Medulla oblongata (tissue), 1 donor: ENCODE measurements around the gene PTRHD1.
A peak's percentile ranks its signal among the peaks of the same experiment; 100 is the strongest.
"Not testable (repeated sequence)": the region's sequence is repeated elsewhere in the genome, so short reads cannot be mapped to it uniquely, and the experiment has no call there.

Experiments used
- DNase-seq: peaks from one replicate; pipeline ENCODE4 v3.0.0-alpha.2; 2015; ENCODE audit errors: extremely low spot score

The PTRHD1 gene, protein sequence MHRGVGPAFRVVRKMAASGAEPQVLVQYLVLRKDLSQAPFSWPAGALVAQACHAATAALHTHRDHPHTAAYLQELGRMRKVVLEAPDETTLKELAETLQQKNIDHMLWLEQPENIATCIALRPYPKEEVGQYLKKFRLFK

DNA sequence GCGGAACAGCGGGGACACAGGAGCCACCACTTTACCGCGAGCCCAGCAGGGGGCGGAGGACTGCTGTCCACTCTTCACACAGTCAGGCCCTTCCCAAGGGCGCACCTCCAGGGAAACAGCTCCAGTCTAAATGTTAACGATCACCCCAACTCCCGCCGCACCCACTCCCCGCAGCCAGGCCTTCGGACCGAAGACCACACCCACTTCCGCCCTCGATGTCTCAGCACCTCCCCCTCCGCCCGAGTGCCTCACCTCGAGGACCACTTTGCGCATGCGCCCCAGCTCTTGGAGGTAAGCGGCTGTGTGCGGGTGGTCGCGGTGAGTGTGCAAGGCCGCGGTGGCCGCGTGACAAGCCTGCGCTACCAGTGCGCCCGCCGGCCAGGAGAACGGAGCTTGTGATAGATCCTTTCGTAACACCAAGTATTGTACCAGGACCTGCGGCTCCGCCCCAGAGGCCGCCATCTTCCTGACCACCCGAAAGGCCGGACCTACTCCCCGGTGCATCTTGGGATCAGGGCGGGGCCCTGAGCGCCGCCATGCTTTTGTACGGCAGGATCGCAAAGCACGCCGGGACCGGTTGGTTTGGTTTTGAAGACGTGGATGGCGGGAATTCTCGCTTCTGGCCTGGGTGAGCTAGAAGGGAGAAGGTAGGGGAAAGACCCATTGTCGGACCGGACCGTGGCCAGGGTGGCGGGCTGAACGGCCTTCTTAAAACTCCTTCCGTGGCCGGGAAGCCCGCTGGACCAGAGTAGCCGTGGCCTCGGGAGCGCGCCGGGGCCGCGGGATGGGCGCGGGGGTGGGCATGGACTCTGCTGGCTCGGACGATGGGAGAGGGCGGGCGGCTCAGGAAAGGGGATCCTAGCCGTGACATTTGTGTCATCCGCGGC, at the start of gene PTRHD1, which contains the start of gene CENPO:
TSS of gene PTRHD1 (minus strand) at position 518 of the 887 bp plus-strand sequence. CDS start at position 504, 14 bp downstream.
TSS of gene CENPO (plus strand) at position 552 of the 887 bp plus-strand sequence. CDS start 495 bp downstream, outside the sequence.
- DNase-seq: peak; percentile 97

DNA sequence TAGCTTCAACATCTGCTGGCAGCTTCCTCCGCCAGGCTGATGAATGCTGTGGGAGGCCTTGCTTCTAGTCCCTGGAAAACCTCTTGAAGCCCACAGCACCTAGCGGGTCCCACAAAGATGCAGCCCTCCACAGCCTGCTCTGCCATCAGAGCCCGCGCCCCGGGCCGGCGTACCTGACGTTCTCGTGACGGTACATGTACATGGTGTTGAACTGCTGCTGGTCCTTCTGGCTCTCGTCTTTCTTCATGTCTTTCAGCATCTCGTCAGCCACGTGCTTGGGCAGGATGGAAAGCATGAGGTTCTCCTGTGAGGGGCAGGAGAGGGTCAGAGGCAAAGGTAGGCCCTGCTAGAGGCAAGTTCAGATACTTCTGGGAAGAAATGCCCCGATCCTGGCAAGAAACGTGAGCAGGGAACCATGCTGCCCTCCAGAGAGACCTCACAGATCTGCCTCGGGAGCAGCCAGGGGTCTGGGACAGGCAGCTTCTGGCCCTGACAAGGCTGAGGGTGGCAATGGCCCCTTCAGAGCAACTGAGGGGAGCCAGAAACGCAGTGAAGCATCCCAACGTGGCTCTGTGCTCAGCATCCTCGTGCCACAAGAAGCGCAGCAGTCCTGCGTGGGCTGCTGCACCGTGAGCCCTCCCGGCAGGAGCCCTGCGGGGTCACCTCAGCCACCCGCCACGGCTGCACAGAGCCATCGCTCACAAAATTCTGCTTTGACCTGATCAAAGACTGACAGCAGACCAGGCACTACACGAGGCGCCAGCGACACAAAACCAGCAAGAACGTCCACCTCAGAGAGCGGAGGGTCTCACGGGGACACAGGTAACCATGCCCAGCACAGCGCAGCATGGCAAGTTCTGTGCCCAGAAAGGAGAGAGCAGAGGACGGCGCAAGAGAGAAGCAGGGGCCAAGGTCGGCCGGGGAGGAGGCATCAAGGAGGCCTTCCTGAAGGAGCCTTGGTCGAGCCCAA, 49.2 kb upstream of the PTRHD1 start:
- DNase-seq: no peak

DNA sequence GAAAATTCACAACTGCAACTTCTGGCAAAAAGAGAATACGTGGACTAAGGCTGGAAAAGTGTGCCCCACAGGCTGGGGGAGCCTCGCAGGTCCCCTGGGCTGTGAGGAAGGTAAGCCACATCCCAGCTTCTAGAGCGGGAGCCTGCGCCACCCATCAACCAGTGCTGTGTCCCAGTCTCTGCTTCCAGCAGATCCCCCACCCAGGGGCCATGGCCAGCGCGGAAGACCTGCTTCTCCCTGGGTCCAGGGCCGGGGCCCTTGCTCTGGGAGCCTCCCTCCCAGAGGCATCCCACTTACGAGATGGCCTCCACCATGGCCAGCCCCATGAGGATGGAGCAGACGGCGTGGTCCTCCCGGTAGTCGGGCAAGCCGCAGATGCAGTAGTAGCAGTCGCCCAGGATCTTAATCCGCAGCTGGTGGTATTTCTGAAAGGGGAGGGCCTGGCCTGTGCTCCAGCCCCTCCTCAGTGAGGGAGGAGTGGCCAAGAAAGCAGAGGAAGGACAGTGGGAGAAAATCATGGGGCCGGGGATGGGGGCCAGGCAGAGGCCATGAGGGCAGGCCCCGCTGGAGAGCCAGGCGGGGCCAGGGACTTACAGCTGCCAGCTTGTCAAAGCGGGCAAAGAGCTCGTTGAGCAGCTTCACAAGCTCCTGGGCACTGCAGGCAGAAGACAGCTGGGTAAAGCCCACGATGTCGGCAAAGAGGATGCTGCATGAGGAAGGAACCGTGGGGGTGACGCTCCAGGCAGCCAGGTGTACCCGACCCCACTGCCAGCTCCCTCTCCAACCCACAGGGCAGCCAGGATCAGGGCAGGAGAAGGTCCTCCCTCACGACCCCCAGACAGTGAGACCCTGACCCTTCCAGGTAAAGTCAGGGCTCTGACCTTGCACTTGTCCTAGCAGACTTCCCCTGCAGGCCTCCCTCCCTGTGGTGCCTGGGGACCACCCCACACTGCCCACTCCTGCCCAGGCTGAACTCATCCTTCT, 48.1 kb upstream of the PTRHD1 start:
- no peak for DNase-seq

DNA sequence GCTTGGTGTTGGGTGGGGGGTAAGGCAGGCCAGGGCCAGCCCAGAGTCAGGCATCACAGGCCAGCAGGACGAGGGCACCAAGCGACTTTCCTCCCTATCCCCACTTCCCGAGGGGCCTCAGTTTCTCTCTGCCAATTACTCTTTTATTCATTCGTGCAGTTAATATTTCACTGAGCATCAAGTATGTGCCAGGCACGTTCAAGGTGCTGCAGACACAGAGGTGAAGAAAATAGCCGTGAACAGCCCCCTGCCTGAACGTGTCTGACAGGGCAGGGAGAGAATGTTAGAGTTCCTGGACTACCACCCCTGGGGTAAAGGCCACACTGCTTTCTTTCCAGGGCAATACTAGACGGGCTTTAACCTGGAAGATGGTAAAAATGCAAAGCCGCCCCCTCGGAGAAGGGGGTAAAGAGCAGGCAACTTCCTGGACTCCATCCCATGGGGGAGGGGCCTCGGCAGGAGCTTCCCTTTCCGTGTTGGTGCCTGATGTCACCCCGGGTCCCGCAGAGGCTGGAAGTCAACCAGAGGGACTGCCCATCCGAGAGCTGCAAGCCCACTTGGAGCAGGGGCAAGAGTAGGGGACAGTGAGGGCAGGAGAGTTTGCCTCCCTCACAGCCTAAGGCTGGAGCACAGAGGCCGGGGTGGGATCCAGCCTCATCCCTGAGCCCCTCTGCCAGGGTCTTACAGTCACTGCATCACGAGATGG, 47.1 kb upstream of the PTRHD1 start:
- DNase-seq: no peak

DNA sequence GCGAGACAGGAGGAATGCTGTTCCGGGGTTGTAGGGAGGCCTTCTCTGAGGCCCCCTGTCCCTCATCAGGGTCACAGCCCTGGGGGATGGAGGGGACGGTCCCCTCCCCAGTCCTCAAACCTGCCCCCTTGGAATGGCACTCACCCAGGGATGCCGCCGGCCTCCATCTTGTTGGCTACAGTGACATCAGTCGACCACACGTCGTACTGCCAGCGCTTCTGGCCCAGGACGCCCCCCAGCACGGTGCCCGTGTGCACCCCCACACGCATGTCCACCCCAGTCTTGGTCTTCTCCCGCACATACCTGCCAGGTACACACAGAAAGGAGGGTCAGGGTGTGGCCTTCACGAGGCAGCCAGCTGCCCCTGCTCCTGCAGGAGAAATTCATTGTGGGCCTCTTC, 46.5 kb upstream of the PTRHD1 start:
- DNase-seq: no peak

DNA sequence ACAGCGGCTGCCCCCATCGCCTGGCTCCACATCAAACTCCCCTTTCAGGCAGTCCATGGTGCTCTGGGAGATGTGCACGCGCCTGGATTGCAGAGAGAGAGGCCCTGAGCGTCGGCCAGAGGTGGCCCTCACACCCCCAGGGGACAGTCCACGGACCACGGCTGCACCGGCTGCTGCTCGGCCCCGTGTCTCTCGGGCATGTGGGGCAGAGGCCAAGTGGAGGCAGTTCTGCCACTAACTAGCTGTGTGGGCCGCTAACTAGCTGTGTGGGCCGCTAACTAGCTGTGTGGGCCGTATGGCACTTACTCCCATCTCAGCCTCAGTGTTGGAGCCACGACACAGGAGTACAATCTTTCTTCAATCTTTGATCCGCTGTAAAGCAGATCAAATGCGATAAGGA, 45.4 kb upstream of the PTRHD1 start:
- DNase-seq: no peak

DNA sequence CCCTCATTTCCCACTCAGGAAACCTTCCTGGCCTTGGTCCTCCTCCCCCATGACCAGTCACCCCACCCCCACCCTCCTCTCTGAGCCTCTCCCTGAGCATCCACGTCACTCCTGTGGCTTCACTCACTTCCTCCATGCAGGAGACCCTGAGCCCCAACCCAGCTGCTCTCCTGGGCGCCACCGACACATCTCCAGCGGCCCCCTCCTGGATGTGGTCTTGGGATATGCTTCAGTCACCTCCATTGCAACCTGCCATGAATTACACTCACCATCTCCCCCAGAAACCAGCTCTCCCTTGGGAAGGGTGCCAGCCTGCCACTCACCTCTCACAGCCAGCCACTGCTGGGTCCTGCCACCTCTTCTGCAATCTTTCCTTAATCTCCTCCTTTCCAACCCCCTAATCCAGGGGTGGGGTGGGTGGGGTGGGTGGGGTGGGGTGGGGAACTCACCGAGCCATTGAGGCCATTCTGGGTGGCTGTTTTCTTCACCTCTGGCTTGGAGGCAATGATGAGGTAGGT, 44.9 kb upstream of the PTRHD1 start:
- DNase-seq: no peak

DNA sequence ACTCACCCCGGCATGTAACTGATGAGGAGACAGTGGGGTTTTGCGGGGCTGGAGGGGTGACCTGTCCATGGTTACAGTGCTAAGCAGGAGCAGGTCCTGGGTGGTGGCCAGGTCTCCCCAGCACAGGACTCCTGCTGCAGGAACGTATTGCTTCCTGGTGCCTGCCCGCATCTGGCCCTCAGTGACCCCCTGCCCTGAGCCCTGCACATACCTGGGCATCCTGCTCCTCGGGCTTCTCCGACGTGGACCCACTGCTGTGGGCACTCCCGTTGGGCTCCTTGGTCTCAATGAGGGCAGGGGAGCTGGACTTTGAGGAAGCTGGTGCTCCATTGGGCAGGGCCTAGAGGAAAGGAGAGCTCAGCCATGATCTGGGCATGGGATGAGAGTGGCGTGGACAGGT, 43.5 kb upstream of the PTRHD1 start:
- no peak for DNase-seq

DNA sequence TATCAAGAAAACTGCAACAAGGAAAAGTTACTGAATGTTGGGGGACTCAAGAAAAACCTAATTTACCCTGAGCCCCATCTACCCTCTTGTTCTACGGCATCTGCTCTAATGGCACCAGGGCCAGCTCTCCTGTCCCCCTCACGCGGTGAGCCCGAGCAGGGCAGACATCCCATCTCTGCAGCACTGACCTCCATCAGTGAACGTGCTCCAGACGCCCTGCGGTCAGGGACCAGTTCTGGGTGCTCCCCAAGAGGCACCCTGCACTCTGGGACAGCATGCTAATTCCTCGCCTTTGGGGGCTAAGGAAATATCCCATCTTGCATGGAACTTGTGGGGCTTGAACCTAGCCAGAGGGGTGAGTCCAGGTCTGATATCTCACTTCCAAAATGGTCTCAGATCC, 43.0 kb upstream of the PTRHD1 start:
- DNase-seq: no peak

DNA sequence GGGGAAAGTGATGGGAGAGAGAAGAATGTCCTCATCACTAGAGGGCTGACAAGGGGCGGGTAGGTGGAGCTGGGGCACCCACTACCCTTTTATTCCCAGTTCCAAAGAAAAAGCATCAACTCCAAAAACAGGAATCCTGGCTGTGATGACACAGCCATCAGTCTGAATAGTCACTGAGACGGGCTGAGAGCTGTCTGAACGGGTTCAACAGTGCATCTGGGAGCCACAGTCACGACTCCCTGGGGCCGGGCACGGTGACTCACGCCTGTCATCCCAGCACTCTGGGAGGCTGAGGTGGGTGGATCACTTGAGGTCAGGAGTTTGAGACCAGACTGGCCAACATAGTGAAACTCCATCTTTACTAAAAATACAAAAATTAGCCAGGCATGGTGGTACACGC, 42.2 kb upstream of the PTRHD1 start:
- not testable (repeated sequence) for DNase-seq

DNA sequence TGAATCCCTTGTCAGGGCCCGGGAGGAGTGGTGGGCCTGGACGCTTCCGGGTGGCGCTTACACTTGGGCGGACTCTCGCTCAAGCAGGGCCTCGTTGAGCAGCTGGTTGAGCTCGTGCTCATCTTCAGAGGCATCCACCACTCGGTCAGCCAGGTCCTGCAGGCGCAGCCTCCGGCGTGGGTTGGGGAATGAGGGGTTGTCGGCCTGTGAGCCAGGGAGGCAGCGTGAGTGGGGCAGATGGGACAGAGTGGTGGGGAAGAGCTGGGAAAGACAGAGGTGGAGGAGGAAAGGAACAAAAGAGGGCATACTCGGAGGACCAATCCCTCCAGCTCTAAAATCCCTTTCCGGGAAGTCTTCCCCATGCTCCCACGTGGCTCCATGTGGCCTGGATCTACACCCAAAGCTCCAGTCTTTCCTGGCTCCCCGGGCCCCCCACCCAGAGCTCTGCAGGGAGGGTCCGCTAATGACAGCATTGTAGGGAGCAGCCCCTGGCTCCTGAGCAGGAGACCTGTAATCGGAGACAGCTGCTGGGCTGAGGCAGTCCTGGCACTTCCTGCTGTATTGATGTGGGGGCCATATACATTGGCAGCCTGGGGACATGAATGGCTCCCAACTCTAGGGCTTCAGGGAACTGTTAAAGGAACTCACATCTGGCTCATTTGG, 41.7 kb upstream of the PTRHD1 start:
- DNase-seq: no peak

DNA sequence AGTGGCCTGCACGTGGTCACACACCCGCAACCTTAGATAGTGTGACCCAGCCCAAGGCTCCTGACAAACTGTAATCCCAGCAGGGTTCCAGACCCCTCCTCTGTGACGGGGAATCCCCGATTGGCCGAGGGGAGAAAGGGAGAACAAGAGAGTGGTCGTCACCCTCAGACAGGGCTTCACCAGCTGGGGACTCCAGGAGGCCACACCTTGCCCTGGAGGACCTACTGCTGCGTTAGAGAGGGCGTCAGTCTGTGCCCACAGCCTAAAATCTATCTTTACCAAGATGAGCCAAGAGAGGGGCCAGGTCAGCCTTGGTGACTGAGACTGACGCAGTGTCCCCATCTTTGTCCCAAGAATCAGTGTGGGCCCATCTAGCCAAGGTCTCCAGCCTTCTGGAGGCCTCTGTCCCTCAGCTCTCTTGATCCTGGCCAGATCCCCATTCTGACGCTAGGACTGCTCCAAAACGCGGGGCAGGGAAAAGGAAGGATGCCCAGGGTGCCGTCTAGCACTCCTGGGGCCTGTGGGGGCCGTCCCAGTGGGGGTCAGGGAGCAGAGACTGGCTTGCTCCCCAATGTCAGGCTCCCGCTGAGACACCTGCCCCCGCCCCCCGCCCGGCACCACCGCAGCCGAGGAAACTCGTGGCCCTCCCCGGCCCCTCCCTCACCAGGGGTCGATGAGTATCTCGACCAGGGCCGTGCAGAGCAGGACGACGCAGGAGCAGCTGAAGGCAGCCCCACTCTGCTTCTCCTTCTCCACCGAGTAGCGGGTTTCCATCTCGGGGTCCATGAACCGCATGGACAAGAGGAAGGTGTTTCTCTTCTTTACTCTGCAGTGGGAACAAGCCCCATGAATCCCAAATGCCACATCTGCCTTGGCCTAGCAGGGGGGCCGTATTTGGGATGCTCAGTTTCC, 40.9 kb upstream of the PTRHD1 start:
- DNase-seq: no peak

DNA sequence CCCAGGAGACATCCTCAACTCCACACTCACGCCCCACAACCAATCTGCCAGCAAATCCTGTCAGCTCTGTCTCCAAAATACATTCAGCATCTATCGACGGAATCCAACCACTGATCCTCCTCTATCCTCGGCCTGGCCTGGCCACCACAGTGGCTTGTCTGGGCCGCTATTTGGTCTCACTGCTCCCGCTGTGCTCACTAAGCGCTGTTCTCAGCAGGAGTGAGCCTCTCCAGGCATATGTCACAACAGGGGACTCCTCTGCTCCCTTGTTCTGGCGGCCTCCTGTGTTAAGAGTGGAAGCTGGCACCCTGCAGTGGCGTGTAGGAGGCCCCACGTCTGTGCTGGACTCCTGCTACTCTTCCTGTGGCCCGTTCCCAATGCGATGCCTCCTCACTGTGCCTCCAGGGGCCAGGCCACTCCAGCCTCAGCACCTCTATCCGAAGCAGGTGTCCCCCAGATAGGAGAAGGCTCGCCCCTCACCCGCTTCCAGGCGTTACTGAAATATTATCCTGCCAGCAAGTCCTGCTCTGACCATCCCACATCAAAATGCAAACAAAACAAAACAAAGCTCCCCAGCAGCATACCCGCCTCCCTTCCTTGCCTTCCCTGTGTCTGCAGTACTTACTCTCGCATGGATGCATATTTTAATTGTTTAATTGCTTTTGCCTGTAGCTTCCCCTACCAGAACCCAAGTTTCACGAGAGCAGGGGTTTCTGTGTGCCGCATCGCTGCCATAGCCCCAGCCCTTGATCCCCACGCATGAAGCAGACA, 39.9 kb upstream of the PTRHD1 start:
- DNase-seq: no peak

DNA sequence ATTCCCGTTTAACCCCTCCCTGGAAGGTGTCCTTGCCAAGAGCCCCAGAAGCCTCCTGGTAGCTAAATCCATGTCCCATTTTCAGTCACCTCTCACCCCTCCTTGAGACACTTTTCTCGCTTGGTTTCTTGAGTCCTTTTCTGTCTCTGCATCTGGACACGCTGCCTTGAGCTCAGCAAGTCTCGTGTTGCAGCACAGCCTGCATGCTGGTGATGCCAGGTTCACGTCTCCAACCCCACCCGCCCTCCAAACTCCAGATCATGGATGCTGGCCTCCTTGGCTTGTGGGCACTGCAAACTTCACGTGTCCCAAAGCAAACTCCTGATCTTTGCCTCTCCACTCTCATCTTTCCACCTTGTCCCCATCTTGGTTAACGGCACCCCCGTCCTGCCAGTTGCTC, 39.3 kb upstream of the PTRHD1 start:
- no peak for DNase-seq

DNA sequence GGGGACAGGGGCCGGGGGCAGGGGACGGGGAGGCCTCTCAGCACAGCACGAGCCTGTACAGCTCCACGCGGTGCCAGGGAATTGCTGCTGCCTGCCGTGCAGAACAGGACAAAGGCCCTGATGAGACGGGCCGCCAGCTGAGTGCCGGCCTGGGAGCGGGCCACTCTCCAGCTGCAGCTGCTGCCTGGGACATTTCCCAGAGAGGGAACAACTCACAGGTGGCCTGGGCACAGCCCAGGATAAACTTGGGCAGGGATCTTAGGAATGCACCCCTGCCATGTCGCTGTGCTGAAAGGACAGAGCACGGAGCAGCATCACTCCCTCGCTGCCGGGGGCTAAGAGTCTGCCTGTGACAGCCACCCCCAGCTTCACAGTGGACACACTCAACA, 38.9 kb upstream of the PTRHD1 start:
- peak; percentile 88 for DNase-seq

DNA sequence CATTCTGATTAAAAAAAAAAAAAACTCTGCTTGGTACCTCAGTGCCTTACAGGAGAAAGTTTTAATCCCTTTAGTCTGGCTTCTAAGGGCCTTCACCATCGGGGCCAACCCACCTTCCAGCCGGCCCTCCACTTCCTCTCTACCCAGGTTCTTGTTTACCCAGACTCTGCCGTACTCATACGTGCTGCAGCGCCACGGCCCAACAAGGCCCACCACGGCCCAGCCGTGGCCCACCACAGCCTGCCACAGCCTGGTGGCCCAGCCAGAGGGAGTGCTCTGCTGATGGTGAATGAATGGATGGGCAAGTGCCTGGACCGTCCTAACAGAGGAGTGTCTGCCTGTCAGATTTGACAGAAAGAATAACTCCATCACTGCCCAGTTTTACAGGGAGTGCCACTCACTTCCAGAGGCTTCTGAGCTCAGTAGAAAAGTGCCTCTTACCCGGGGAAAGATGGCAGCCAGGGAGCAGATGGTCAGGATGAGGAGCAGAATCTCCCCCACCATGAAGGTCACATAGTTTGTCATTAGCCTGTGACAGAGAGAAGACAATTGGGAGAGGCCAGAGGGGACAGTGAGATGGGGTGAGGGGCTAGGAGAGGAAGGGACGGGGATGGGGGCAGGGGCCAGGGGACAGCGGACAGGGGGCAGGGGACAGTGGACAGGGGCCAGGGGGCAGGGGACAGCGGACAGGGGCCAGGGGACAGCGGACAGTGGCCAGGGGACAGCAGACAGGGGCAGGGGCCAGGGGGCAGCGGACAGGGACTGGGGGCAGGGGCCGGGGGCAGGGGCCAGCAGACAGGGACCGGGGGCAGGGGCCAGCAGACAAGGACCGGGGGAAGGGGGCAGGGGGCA, 38.3 kb upstream of the PTRHD1 start:
- no peak for DNase-seq

DNA sequence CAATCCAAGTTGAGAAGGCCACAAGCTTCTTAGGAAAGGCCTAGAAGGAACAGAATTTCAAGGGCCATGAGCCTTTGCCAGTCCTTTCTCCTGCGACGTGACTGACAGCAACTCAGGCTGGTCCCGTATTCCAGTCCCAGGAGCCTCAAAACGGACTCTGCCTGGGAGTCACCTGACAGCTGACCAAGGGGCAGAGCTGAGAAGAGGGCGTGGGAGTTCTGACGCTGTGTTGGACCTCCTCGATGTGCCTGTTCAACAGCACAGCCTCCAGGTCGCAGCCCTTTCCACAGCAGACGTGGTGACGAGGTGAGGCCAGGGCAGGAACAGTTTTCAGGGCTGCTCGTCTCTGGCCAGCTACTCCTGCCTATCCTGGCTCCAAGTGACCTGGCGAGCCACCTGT, 37.6 kb upstream of the PTRHD1 start:
- no peak for DNase-seq
